Central memory CD4-positive, alpha-beta T cell (primary cell): ENCODE measurements around the gene XYLT1.

ENCODE experiments used
- DNase-seq: peaks from one replicate; pipeline ENCODE4 v3.0.0; 2022

Gene XYLT1

GRCh38 chr16:17246268-17246885 lies 224.4 kb downstream of the XYLT1 start:
- DNase-seq = no peak

GRCh38 chr16:17245776-17246175 lies 225.0 kb downstream of the XYLT1 start:
- DNase-seq = no peak

GRCh38 chr16:17244872-17245551 lies 225.7 kb downstream of the XYLT1 start:
- no peak for DNase-seq

- no peak for DNase-seq
These were observed 229.4 kb downstream of the XYLT1 start for GRCh38 chr16:17241264-17241835.

- DNase-seq = no peak
These were observed 232.3 kb downstream of the XYLT1 start for GRCh38 chr16:17238285-17239028.

- no peak for DNase-seq
These were observed 233.3 kb downstream of the XYLT1 start for GRCh38 chr16:17237350-17237944.

GRCh38 chr16:17235147-17235815 lies 235.5 kb downstream of the XYLT1 start:
- no peak for DNase-seq

GRCh38 chr16:17233318-17234002 lies 237.3 kb downstream of the XYLT1 start:
- no peak for DNase-seq

- no peak for DNase-seq
These were observed 238.3 kb downstream of the XYLT1 start for GRCh38 chr16:17232487-17232886.

GRCh38 chr16:17231972-17232371 lies 238.8 kb downstream of the XYLT1 start:
- no peak for DNase-seq

GRCh38 chr16:17230932-17231581 lies 239.7 kb downstream of the XYLT1 start:
- DNase-seq = no peak

- no peak for DNase-seq
These were observed 241.0 kb downstream of the XYLT1 start for GRCh38 chr16:17229766-17230165.

GRCh38 chr16:17229131-17229530 lies 241.6 kb downstream of the XYLT1 start:
- no peak for DNase-seq

GRCh38 chr16:17228708-17229055 lies 242.1 kb downstream of the XYLT1 start:
- no peak for DNase-seq

- no peak for DNase-seq
These were observed 242.6 kb downstream of the XYLT1 start for GRCh38 chr16:17228048-17228707.

GRCh38 chr16:17227278-17227677 lies 243.5 kb downstream of the XYLT1 start:
- DNase-seq = no peak

GRCh38 chr16:17225541-17225940 lies 245.2 kb downstream of the XYLT1 start:
- no peak for DNase-seq

GRCh38 chr16:17224879-17225281 lies 245.9 kb downstream of the XYLT1 start:
- peak; percentile 12 for DNase-seq

- DNase-seq = no peak
These were observed 246.4 kb downstream of the XYLT1 start for GRCh38 chr16:17224350-17224749.

GRCh38 chr16:17223576-17223975 lies 247.2 kb downstream of the XYLT1 start:
- no peak for DNase-seq

- no peak for DNase-seq
These were observed 247.8 kb downstream of the XYLT1 start for GRCh38 chr16:17222871-17223401.
